CD4-positive, alpha-beta T cell (primary cell): ENCODE data around the gene TMOD1. TPM values are rescaled to one million over a fixed set of nuclear protein-coding genes. Genes with fewer than 3 reads are reported as not detected.

Experiments
- ATAC-seq: fragments of 200-7000 bp; cut with Tn5 transposase; one replicate; pipeline ENCODE4 v1.10.0; 2022; ENCODE audit warnings: mild to moderate bottlenecking; ENCODE audit not compliant: poor library complexity
- CTCF ChIA-PET: fragments of 350-600 bp; sonication (Branson Sonifier 250); formaldehyde crosslinking; loops from one replicate; lab custom pipeline; 2021; ENCODE audit warnings: antibody characterized with exemption, inconsistent platforms; lab: Charles Lee
- POLR2A ChIA-PET: fragments of 350-600 bp; sonication (Branson Sonifier 250); formaldehyde crosslinking; loops from one replicate; lab custom pipeline; 2021; ENCODE audit warnings: antibody characterized with exemption, inconsistent platforms; lab: Charles Lee
- DNase-seq, 14 experiments: peaks; one replicate each; pipeline ENCODE4 v3.0.0-alpha.2; 2013 to 2020; ENCODE audit warnings: mixed read lengths in 2 of 14
- H3K27ac ChIP-seq, 2 donors: one replicate each; pipeline versions ENCODE4 v1.5.1 to v1.7.0; 2013; ENCODE audit warnings: low read length in 2 of 2, low read depth in 1 of 2, mild to moderate bottlenecking in 1 of 2
- H3K27me3 ChIP-seq, 2 experiments: 1 replicate in 1 of 2; 2 replicates in 1 of 2; pipeline versions ENCODE4 v1.6.1 to v1.7.0; 2013; ENCODE audit warnings: low read length in 2 of 2, control low read depth in 1 of 2, mild to moderate bottlenecking in 1 of 2, moderate library complexity in 1 of 2; ENCODE audit not compliant: insufficient read depth in 2 of 2, control insufficient read depth in 1 of 2
- H3K36me3 ChIP-seq: one replicate; pipeline ENCODE4 v1.6.1; 2013; ENCODE audit warnings: low read length, control low read depth; ENCODE audit not compliant: insufficient read depth
- H3K4me1 ChIP-seq: one replicate; pipeline ENCODE4 v1.6.1; 2013; ENCODE audit warnings: low read length, control low read depth; ENCODE audit not compliant: insufficient read depth
- H3K4me3 ChIP-seq: one replicate; pipeline ENCODE4 v1.5.1; 2013; ENCODE audit warnings: mild to moderate bottlenecking, low read length, moderate library complexity
- H3K9me3 ChIP-seq, 2 experiments: 1 replicate in 1 of 2; 2 replicates in 1 of 2; pipeline versions ENCODE4 v1.6.1 to v1.7.0; 2013; ENCODE audit warnings: low read length in 2 of 2, mild to moderate bottlenecking in 2 of 2, control low read depth in 1 of 2, moderate library complexity in 1 of 2; ENCODE audit not compliant: control insufficient read depth in 1 of 2, insufficient read depth in 1 of 2
- H3K27ac Mint-ChIP-seq: one replicate; pipeline ENCODE4 v1.8.0; 2020; ENCODE audit warnings: mixed read lengths
- H3K27me3 Mint-ChIP-seq: one replicate; pipeline ENCODE4 v1.8.0; 2021; ENCODE audit warnings: mixed read lengths
- H3K36me3 Mint-ChIP-seq: one replicate; pipeline ENCODE4 v1.8.0; 2021; ENCODE audit warnings: low read depth, mixed read lengths
- H3K4me1 Mint-ChIP-seq: one replicate; pipeline ENCODE4 v1.8.0; 2021; ENCODE audit warnings: low read depth, mixed read lengths
- H3K4me3 Mint-ChIP-seq: one replicate; pipeline ENCODE4 v1.8.0; 2020; ENCODE audit warnings: mild to moderate bottlenecking, mixed read lengths
- H3K9me3 Mint-ChIP-seq: one replicate; pipeline ENCODE4 v1.8.0; 2020; ENCODE audit warnings: mixed read lengths
- intact Hi-C, 2 experiments: fragments of 100-400 bp; cut with DNase I in 1 of 2; cut with micrococcal nuclease in 1 of 2; formaldehyde crosslinking; loops; one replicate each; pipeline versions ENCODE4 v1.15.1 to v1.9.0; 2023 to 2025; cut with DNase I, micrococcal nuclease
- total RNA-seq, 174 experiments: library from RNA in 2 of 174; stranded (reverse) in 2 of 174; gene quantifications; one replicate each; pipeline ENCODE4 v1.2.3 and lab custom pipeline; 2021 to 2026
- TF ChIP-seq, protein P1 (sequence below): fragments of 200-600 bp; IDR thresholded peaks from one replicate; pipeline ENCODE4 v1.8.0; 2022; ENCODE audit warnings: antibody characterized with exemption, mild to moderate bottlenecking

TMOD1 gene
- total RNA-seq, 2 experiments from 2014 or later: 0.20 to 0.47 TPM

DNA sequence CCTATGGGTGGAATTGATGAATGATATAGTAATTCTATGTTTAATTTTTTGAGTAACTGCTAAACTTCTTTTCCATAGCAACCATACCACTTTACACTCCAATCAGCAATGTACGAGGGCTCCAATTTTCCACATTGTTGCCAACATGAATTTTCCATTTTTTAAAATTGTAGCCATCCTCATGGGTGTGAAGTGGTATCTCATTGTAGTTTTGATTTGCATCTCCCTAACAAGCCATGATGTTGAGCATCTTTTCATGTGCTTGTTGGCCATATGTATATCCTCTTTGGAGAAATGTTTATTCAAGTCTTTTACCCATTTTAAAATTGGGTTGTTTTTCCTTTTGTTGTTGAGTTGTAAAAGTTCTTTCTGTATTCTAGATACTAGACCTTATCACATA lies 48.9 kb downstream of the TMOD1 start:
- Histone ChIP-seq H3K4me1 (no peaks in the 10 kb centered on the region), H3K36me3 (no peaks in the 10 kb centered on the region), H3K9me3 (no peaks in the 10 kb centered on the region), H3K4me3 (no peak overlapping the region), H3K27ac (no peak overlapping the region), H3K27me3 (peaks cover 4% of the 10 kb centered on the region in 2 experiments)
- Mint-ChIP-seq H3K4me1 (no peaks in the 10 kb centered on the region), H3K4me3 (no peak overlapping the region), H3K27ac (no peak overlapping the region), H3K27me3 (peaks cover 12% of the 10 kb centered on the region), H3K36me3 (no peaks in the 10 kb centered on the region), H3K9me3 (no peaks in the 10 kb centered on the region)
- DNase-seq (no peak), ATAC-seq (no peak)
- ChIA-PET POLR2A (no interaction called here), CTCF (no interaction called here)
- TF ChIP-seq, protein P1, sequence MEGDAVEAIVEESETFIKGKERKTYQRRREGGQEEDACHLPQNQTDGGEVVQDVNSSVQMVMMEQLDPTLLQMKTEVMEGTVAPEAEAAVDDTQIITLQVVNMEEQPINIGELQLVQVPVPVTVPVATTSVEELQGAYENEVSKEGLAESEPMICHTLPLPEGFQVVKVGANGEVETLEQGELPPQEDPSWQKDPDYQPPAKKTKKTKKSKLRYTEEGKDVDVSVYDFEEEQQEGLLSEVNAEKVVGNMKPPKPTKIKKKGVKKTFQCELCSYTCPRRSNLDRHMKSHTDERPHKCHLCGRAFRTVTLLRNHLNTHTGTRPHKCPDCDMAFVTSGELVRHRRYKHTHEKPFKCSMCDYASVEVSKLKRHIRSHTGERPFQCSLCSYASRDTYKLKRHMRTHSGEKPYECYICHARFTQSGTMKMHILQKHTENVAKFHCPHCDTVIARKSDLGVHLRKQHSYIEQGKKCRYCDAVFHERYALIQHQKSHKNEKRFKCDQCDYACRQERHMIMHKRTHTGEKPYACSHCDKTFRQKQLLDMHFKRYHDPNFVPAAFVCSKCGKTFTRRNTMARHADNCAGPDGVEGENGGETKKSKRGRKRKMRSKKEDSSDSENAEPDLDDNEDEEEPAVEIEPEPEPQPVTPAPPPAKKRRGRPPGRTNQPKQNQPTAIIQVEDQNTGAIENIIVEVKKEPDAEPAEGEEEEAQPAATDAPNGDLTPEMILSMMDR: no peak
- intact Hi-C loops: no loop called here

DNA sequence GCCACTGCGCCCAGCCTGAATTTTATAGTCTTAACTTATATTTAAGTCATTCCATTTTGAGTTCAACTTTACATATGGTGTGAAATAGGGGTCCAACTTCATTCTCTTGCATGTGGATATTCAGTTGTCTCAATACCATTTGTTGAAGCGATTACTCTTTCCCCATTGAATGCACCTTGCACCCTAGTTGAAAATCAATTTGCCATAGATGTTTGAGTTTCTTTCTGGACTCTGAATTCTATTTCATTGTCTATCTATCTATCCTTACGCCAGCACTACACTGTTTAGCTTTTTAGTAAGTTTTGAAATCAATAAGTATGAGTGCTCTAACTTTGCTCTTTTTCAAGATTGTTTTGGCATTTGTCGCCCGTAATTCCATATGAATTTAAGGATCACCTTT lies 49.8 kb downstream of the TMOD1 start:
- Histone ChIP-seq H3K36me3 (no peaks in the 10 kb centered on the region), H3K4me3 (no peak overlapping the region), H3K9me3 (no peaks in the 10 kb centered on the region), H3K27me3 (peaks cover 4% of the 10 kb centered on the region in 2 experiments), H3K4me1 (no peaks in the 10 kb centered on the region), H3K27ac (no peak overlapping the region)
- TF ChIP-seq, protein P1: no peak
- no peak for ATAC-seq
- intact Hi-C loops: no loop called here
- DNase-seq: no peak
- Mint-ChIP-seq H3K4me1 (no peaks in the 10 kb centered on the region), H3K9me3 (no peaks in the 10 kb centered on the region), H3K27me3 (peaks cover 21% of the 10 kb centered on the region), H3K27ac (no peak overlapping the region), H3K36me3 (no peaks in the 10 kb centered on the region), H3K4me3 (no peak overlapping the region)
- CTCF ChIA-PET: no interaction called here
- POLR2A ChIA-PET: no interaction called here

DNA sequence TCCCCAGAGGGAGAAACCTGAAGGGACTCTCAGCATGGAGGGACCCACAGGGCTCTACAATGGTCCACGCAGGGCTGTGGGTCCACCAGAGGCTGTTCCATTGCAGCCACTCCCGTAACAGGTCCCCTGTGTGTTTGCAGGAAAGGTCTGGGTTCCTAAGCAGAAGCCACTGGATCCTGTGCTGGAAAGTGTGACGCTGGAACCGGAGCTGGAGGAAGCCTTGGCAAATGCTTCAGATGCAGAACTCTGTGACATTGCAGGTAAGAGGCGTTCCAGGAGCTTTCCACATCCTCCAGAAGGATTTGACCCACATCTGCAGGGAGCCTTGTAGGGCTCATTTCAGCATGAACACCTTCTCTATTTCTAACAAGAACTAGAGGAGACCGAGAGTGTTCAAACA lies 51.7 kb downstream of the TMOD1 start:
- Mint-ChIP-seq H3K4me1 (no peaks in the 10 kb centered on the region), H3K27me3 (peaks cover 27% of the 10 kb centered on the region), H3K4me3 (no peak overlapping the region), H3K9me3 (no peaks in the 10 kb centered on the region), H3K27ac (no peak overlapping the region), H3K36me3 (no peaks in the 10 kb centered on the region)
- H3K9me3 ChIP-seq: no peaks in the 10 kb centered on the region
- no peaks in the 10 kb centered on the region for H3K36me3 ChIP-seq
- H3K27ac ChIP-seq: no peak overlapping the region
- ATAC-seq (no peak), DNase-seq (no peak)
- POLR2A ChIA-PET: no interaction called here
- CTCF ChIA-PET: no interaction called here
- peaks cover 4% of the 10 kb centered on the region in 2 experiments for H3K27me3 ChIP-seq
- H3K4me1 ChIP-seq: no peaks in the 10 kb centered on the region
- TF ChIP-seq, protein P1: no peak
- no peak overlapping the region for H3K4me3 ChIP-seq
- intact Hi-C loops: no loop called here
